Activated effector memory CD4-positive, alpha-beta T cell treated with Interleukin-2 at 50 U/mL for 16 hours (primary cell): Measurements from ENCODE around the gene BLCAP.
"Not testable (repeated sequence)": the region's sequence is repeated elsewhere in the genome, so short reads cannot be mapped to it uniquely, and the experiment has no call there.

Source experiments
- DNase-seq: peaks from one replicate; pipeline ENCODE4 v3.0.0-alpha.2; 2020

BLCAP gene

DNA sequence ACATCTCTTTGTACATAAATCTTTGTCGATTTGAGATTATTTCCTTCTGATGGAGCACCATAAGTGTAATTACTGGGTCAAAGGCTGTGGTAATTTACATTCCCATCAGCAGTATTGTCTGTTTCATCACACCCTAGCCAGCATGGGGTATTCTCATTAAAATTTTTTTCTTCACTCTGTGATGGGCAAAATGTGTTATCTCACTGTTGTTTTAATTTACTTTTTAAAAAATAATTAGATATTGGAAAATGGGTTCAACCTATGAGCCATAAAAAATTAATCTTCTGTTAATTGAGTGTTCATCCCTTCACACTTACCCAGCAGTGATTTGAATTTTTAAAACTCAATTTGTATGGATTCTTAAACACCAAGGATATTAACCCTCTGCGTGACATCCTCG is 50.6 kb downstream of the BLCAP start:
- no peak for DNase-seq

DNA sequence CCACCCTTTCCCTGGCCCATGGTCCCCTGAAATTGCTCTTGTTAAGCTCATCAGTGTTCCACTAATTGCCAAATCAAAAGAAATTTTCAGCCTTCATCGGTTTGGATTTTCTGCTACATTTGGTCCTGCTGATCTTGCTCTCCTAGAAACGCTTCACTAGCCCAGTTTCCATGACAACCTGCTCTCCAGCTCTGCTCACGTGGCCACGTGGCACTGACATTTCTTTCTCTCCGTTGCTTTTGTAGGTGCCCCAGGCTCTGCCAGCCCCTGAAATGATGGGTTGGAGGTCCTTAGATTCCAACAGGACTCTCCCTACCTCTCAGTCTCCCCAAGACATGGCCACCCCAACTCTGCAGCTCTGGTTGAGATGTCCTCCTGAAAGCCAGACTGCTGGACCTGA is 52.4 kb downstream of the BLCAP start:
- no peak for DNase-seq

DNA sequence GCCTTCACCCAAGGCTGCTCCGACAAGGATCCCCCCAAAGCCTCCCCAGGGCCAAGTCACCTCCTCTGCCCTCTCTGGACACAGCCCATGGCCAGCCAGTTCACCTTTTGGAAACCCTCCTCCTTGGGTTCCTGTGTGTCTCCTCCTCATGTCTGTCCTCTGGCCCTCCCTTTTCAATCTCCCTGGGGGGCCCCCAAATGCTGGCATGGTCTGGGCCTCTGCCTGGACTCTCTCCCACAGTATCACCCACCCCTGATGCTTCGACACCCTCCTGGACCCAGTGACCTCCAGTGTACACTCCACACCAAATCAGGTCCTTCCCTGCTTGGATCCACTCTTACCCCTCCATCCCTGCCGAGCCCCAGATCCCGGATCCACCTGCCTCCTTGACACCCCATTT is 53.3 kb downstream of the BLCAP start:
- no peak for DNase-seq

DNA sequence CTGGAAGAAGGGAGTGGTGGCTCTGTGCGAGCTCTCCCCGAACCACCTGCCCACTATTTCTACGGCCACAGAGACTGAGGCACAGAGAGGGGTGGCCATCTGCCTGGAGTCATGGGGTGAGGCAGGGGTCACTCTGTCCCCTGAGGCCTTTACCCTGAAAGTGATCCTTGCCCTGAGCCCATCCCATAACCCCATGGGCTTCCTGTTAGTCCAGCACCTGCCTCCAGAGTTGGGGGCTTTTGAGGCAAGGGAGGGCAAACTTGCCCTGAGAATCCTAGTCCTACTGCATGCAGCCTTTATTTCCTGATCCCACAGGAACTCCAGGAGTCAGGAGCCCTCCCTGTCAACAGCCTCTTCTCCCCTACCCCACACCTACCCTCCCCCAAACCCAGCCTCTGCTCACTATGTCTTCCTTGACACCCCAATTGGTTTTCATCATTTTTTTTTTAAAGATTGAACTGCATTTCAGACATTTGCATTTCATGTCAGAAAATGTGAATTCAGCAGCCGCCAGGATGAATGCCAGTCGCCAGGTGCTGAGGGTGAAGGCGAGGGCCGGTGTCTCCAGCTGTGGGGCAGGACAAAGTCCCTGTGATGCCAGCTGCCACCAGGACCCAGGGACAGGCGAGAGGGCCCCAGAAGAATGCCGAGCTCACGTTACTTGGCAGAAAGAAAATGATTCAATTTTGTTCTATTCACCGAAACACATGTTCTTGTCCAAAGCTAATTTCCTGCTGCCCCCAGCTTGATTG is 54.3 kb downstream of the BLCAP start:
- DNase-seq = no peak

DNA sequence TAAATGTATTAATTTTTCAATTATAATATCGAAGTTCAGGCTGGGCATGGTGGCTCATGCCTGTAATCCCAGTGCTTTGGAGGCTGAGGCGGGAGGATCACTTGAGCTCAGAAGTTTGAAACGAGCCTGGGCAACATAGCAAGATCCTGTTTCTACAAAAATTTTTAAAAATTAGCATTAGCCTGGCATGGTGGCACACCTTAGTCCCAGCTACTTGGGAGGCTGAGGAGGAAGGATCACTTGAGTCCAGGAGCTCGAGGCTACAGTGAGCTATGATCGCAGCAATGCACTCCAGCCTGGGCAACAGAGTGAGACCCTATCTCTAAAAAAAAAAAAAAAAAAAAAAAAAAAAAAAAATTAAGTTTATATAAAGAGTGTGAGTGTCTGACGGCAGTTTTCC is 55.2 kb downstream of the BLCAP start:
- DNase-seq = not testable (repeated sequence)

DNA sequence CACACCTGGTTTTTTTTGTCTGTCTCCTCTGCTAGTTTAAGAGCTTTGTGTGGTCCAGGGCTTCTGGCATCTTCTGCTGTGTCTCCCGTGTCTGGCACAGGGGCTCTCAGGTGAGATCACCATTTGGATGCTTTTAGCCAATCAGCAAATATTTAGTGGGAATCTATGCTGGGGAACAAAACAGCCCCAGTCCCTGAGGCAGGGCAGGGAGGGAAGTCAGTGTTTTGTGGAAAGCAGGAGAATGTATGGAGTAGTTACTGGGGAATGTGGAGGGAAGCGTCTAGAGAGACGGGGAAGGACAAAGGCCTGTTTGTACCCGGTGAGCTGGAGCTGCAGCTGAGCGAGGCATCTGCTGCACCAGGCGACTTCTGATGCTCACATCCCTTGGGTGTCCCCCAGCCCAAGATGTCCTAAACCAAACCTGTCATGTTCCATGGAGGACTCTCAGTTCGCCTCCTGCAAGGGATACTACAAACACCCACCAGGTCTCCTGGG is 55.9 kb downstream of the BLCAP start:
- no peak for DNase-seq

DNA sequence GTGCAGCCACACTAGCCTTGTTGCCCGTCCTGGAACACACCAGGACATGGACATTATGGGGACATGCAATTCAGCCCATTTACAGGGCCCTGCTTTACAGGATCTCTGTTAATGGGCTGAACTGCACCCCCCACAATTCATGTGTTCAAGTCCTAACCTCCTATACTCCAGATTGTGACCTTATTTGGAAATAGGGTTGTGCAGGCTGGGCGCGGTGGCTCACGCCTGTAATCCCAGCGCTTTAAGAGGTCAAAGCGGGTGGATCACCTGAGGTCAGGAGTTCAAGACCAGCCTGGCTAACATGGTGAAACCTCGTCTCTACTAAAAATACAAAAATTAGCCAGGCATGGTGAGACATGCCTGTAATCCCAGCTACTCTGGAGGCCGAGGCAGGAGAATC is 57.5 kb downstream of the BLCAP start:
- not testable (repeated sequence) for DNase-seq

DNA sequence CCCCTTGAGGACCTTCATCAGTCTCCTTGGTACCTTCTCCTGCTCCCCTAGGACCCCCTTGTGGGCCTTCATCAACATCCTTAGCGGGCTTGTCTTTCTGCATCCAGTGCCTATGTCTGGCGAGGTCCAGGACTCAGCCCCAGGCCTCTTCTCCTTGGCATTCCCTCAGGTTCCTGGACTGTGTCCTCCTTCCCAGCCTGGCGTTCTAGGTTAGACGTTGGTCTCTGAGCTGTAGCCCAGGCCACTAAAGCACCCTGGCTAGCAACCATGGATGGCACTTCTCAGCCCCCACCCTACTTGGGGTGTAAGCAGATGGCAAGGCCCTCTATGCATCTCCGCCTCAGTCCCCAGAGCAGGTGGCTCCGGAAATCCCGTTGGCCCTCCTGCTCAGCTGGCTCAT is 58.1 kb downstream of the BLCAP start:
- DNase-seq = no peak

DNA sequence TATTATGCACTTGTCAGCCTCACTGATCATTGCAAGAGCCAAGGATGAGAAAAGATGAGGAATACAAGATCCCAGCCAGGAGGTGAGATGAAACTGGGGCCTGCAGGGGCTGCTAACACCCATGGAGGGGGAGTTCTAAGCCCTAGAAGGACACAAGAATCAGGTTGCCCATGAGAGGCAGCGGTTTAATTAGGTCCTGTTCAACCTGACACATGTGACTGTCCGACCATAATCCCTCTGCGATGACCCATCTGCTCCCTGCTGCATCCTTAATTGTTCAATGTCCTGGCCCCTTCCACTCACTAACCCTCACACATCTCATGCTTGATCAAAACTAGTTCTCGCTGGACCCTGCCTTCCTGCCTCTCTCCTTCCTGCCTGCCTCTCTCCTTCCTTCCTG is 58.8 kb downstream of the BLCAP start:
- no peak for DNase-seq
